CD4-positive, CD25-positive, alpha-beta regulatory T cell (primary cell): ENCODE measurements around the gene RICTOR. TPM values are rescaled to one million over a fixed set of nuclear protein-coding genes. Genes with fewer than 3 reads are reported as not detected.

ENCODE experiments used
- ATAC-seq, 2 donors: fragments of 150-1000 bp; cut with Tn5 transposase; one replicate each; pipeline ENCODE4 v1.10.0; 2021; ENCODE audit warnings: low read depth in 2 of 2, moderate number of reproducible peaks in 2 of 2, moderate library complexity in 1 of 2
- DNase-seq, 3 donors: peaks; one replicate each; pipeline versions ENCODE4 v3.0.0 to v3.0.0-alpha.2; 2012 to 2022; ENCODE audit warnings: mixed read lengths in 1 of 3
- H3K27ac ChIP-seq: one replicate; pipeline ENCODE4 v1.7.0; 2013; ENCODE audit warnings: mild to moderate bottlenecking, low read length; ENCODE audit not compliant: insufficient read depth, poor library complexity, severe bottlenecking
- H3K27me3 ChIP-seq: one replicate; pipeline ENCODE4 v1.7.0; 2013; ENCODE audit warnings: low read length; ENCODE audit not compliant: control insufficient read depth, insufficient read depth
- H3K36me3 ChIP-seq: one replicate; pipeline ENCODE4 v1.7.0; 2013; ENCODE audit warnings: mild to moderate bottlenecking, low read length, moderate library complexity; ENCODE audit not compliant: control insufficient read depth, insufficient read depth
- H3K4me1 ChIP-seq: 2 replicates; pipeline ENCODE4 v1.7.0; 2013; ENCODE audit warnings: mild to moderate bottlenecking, low read length; ENCODE audit not compliant: insufficient read depth, control insufficient read depth, poor library complexity, severe bottlenecking
- H3K4me3 ChIP-seq: one replicate; pipeline ENCODE4 v1.7.0; 2013; ENCODE audit warnings: low read depth, mild to moderate bottlenecking, low read length, moderate library complexity
- H3K9me3 ChIP-seq, 2 experiments: 1 replicate in 1 of 2; 2 replicates in 1 of 2; pipeline ENCODE4 v1.7.0; 2013; ENCODE audit warnings: low read length in 2 of 2, mild to moderate bottlenecking in 1 of 2, moderate library complexity in 1 of 2; ENCODE audit not compliant: control insufficient read depth in 2 of 2
- H3K27ac Mint-ChIP-seq, 3 donors: one replicate each; pipeline ENCODE4 v1.8.0; 2020 to 2022; ENCODE audit warnings: mild to moderate bottlenecking in 3 of 3, mixed read lengths in 3 of 3, moderate library complexity in 2 of 3
- H3K27me3 Mint-ChIP-seq: one replicate; pipeline ENCODE4 v1.8.0; 2022; ENCODE audit warnings: mild to moderate bottlenecking, mixed read lengths
- H3K36me3 Mint-ChIP-seq: one replicate; pipeline ENCODE4 v1.8.0; 2020; ENCODE audit warnings: mixed read lengths
- H3K4me1 Mint-ChIP-seq, 4 donors: one replicate each; pipeline ENCODE4 v1.8.0; 2020 to 2022; ENCODE audit warnings: mixed read lengths in 4 of 4, mild to moderate bottlenecking in 1 of 4
- H3K4me3 Mint-ChIP-seq, 4 donors: one replicate each; pipeline ENCODE4 v1.8.0; 2020 to 2022; ENCODE audit warnings: mild to moderate bottlenecking in 4 of 4, mixed read lengths in 4 of 4, moderate library complexity in 3 of 4
- H3K9me3 Mint-ChIP-seq, 7 donors: one replicate each; pipeline ENCODE4 v1.8.0; 2020 to 2022; ENCODE audit warnings: mixed read lengths in 7 of 7, mild to moderate bottlenecking in 3 of 7, moderate library complexity in 2 of 7
- polyA plus RNA-seq, 4 donors: library from polyadenylated mRNA; unstranded; fragments of 300-500 nt; fragmentation: Illumina TruSeq; gene quantifications; one replicate each; pipeline ENCODE4 v1.2.3, GENCODE V29; 2021
- total RNA-seq: library from RNA; stranded (reverse); gene quantifications from one replicate; pipeline ENCODE4 v1.2.3, GENCODE V29; 2022

The RICTOR gene
- total RNA-seq, result 84.0 TPM
- polyA plus RNA-seq, result 10 to 100 TPM; 11.3 to 16.2 (median 14.5) TPM

GRCh38 chr5:39074017-39074814 lies at the start of gene RICTOR:
Gene RICTOR (minus strand): TSS chr5:39074399. CDS start chr5:39074377, 22 bp downstream.
- Mint-ChIP-seq H3K4me3 (peak within 1 kb of the TSS; percentile 95 to 98 (median 97)), H3K27me3 (peaks cover 35% of the 10 kb centered on the region), H3K9me3 (peaks cover 0 to 5% (median 0%) of the 10 kb centered on the region in 7 donors), H3K27ac (peak within 1 kb of the TSS; percentile 96 to 98 (median 96)), H3K4me1 (peaks cover 26 to 52% (median 43%) of the 10 kb centered on the region in 4 donors), H3K36me3 (peaks cover 14% of the 10 kb centered on the region)
- Histone ChIP-seq H3K9me3 (no peaks in the 10 kb centered on the region), H3K4me1 (peaks cover 46% of the 10 kb centered on the region), H3K27ac (peak within 1 kb of the TSS; percentile 93), H3K27me3 (peaks cover 24% of the 10 kb centered on the region), H3K36me3 (peaks cover 7% of the 10 kb centered on the region), H3K4me3 (peak within 1 kb of the TSS; percentile 89)
- ATAC-seq, result peak; percentile 74 to 83
- DNase-seq, result peak; percentile 86 to 90 (median 90)

GRCh38 chr5:39121922-39122321 lies 47.7 kb upstream of the RICTOR start:
- Mint-ChIP-seq H3K4me1 (peaks cover 14 to 19% (median 17%) of the 10 kb centered on the region in 4 donors), H3K27ac (peak overlapping the region; percentile 72 to 79 (median 74))
- peaks cover 96% of the 10 kb centered on the region for H3K36me3 ChIP-seq

GRCh38 chr5:39121315-39121714 lies 47.1 kb upstream of the RICTOR start:
- Mint-ChIP-seq H3K4me1 (peaks cover 14 to 23% (median 22%) of the 10 kb centered on the region in 4 donors), H3K27me3 (no peaks in the 10 kb centered on the region), H3K27ac (peak overlapping the region in 2 of 3 donors; percentile 14 to 74), H3K4me3 (no peak overlapping the region), H3K36me3 (peaks cover 45% of the 10 kb centered on the region), H3K9me3 (no peaks in the 10 kb centered on the region)
- Histone ChIP-seq H3K4me3 (no peak overlapping the region), H3K27me3 (no peaks in the 10 kb centered on the region), H3K27ac (no peak overlapping the region), H3K4me1 (peaks cover 7% of the 10 kb centered on the region), H3K9me3 (no peaks in the 10 kb centered on the region), H3K36me3 (peaks cover 97% of the 10 kb centered on the region)
- DNase-seq (no peak), ATAC-seq (no peak)

More at GRCh38 chr5:39121922-39122321, 47.7 kb upstream of the RICTOR start:
- H3K4me1 ChIP-seq, result peaks cover 7% of the 10 kb centered on the region
- H3K27ac ChIP-seq, result no peak overlapping the region
- H3K4me3 ChIP-seq, result no peak overlapping the region
- H3K27me3 ChIP-seq, result no peaks in the 10 kb centered on the region
- DNase-seq, result no peak
- Mint-ChIP-seq H3K27me3 (no peaks in the 10 kb centered on the region), H3K36me3 (peaks cover 40% of the 10 kb centered on the region), H3K9me3 (no peaks in the 10 kb centered on the region), H3K4me3 (no peak overlapping the region)
- H3K9me3 ChIP-seq, result no peaks in the 10 kb centered on the region
- ATAC-seq, result no peak

GRCh38 chr5:39120052-39120420 lies 45.8 kb upstream of the RICTOR start:
- peak overlapping the region in 1 of 3 donors; percentile 34 for H3K27ac Mint-ChIP-seq
- peaks cover 14 to 26% (median 21%) of the 10 kb centered on the region in 4 donors for H3K4me1 Mint-ChIP-seq
- no peaks in the 10 kb centered on the region for H3K9me3 Mint-ChIP-seq
- no peak overlapping the region for H3K4me3 Mint-ChIP-seq
- no peak overlapping the region for H3K27ac ChIP-seq
- H3K27me3 ChIP-seq, result no peaks in the 10 kb centered on the region
- DNase-seq (no peak), ATAC-seq (no peak)
- no peaks in the 10 kb centered on the region for H3K9me3 ChIP-seq
- H3K4me3 ChIP-seq, result no peak overlapping the region
- no peaks in the 10 kb centered on the region for H3K27me3 Mint-ChIP-seq
- H3K36me3 ChIP-seq, result peaks cover 97% of the 10 kb centered on the region
- peaks cover 7% of the 10 kb centered on the region for H3K4me1 ChIP-seq
- peaks cover 47% of the 10 kb centered on the region for H3K36me3 Mint-ChIP-seq

GRCh38 chr5:39119404-39120051 lies 45.3 kb upstream of the RICTOR start:
- Histone ChIP-seq H3K4me3 (no peak overlapping the region), H3K4me1 (peaks cover 7% of the 10 kb centered on the region), H3K27ac (no peak overlapping the region), H3K27me3 (no peaks in the 10 kb centered on the region), H3K9me3 (no peaks in the 10 kb centered on the region), H3K36me3 (peaks cover 99% of the 10 kb centered on the region)
- Mint-ChIP-seq H3K27ac (no peak overlapping the region), H3K9me3 (no peaks in the 10 kb centered on the region), H3K36me3 (peaks cover 52% of the 10 kb centered on the region), H3K4me3 (no peak overlapping the region), H3K27me3 (no peaks in the 10 kb centered on the region), H3K4me1 (peaks cover 14 to 28% (median 22%) of the 10 kb centered on the region in 4 donors)
- DNase-seq (no peak), ATAC-seq (no peak)

GRCh38 chr5:39118638-39119037 lies 44.4 kb upstream of the RICTOR start:
- no peak overlapping the region for H3K4me3 ChIP-seq
- no peak for DNase-seq

GRCh38 chr5:39117401-39117800 lies 43.2 kb upstream of the RICTOR start:
- peaks cover 62% of the 10 kb centered on the region for H3K36me3 Mint-ChIP-seq
- DNase-seq (no peak), ATAC-seq (no peak)
- no peak overlapping the region for H3K4me3 Mint-ChIP-seq
- Histone ChIP-seq H3K27ac (no peak overlapping the region), H3K4me1 (peaks cover 7% of the 10 kb centered on the region), H3K36me3 (peaks cover 100% of the 10 kb centered on the region), H3K27me3 (no peaks in the 10 kb centered on the region), H3K4me3 (no peak overlapping the region), H3K9me3 (no peaks in the 10 kb centered on the region)
- H3K27ac Mint-ChIP-seq, result peak overlapping the region in 2 of 3 donors; percentile 78 to 80
- H3K4me1 Mint-ChIP-seq, result peaks cover 9 to 36% (median 22%) of the 10 kb centered on the region in 4 donors
- no peaks in the 10 kb centered on the region for H3K9me3 Mint-ChIP-seq
- H3K27me3 Mint-ChIP-seq, result no peaks in the 10 kb centered on the region

More at GRCh38 chr5:39118638-39119037, 44.4 kb upstream of the RICTOR start:
- no peaks in the 10 kb centered on the region for H3K27me3 Mint-ChIP-seq
- peak overlapping the region in 1 of 3 donors; percentile 91 for H3K27ac Mint-ChIP-seq
- H3K36me3 ChIP-seq, result peaks cover 99% of the 10 kb centered on the region
- no peaks in the 10 kb centered on the region for H3K9me3 Mint-ChIP-seq
- no peak overlapping the region for H3K27ac ChIP-seq
- H3K36me3 Mint-ChIP-seq, result peaks cover 53% of the 10 kb centered on the region
- ATAC-seq, result no peak
- H3K9me3 ChIP-seq, result no peaks in the 10 kb centered on the region
- H3K4me3 Mint-ChIP-seq, result no peak overlapping the region
- H3K4me1 Mint-ChIP-seq, result peaks cover 14 to 26% (median 22%) of the 10 kb centered on the region in 4 donors
- H3K27me3 ChIP-seq, result no peaks in the 10 kb centered on the region
- peaks cover 7% of the 10 kb centered on the region for H3K4me1 ChIP-seq
